Retinal pigment epithelial cell (primary cell): ENCODE results near the gene CFD.

Source experiments
- DNase-seq: peaks from one replicate; pipeline ENCODE4 v3.0.0-alpha.2; 2010; ENCODE audit warnings: low read depth
- H3K4me3 ChIP-seq: 2 replicates; pipeline ENCODE4 v1.5.1; 2011; ENCODE audit warnings: mild to moderate bottlenecking, low read length, control low read depth, moderate library complexity
- CTCF ChIP-seq: conservative IDR thresholded peaks from 2 replicates; pipeline ENCODE4 v1.5.1; 2011; ENCODE audit warnings: low read depth, low read length, control low read depth, inconsistent platforms

CFD gene

GRCh38 chr19:902446-903226 lies 43.2 kb downstream of the CFD start:
- no peak overlapping the region for H3K4me3 ChIP-seq
- TF ChIP-seq CTCF = no peak
- no peak for DNase-seq

- DNase-seq = no peak
- no peak for TF ChIP-seq CTCF
- no peak overlapping the region for H3K4me3 ChIP-seq
These were observed 43.9 kb downstream of the CFD start for GRCh38 chr19:903266-903797.

- DNase-seq = no peak
- H3K4me3 ChIP-seq = no peak overlapping the region
- TF ChIP-seq CTCF = no peak
These were observed 45.1 kb downstream of the CFD start for GRCh38 chr19:904545-904944.

GRCh38 chr19:906480-906879 lies 47.0 kb downstream of the CFD start:
- DNase-seq = no peak
- TF ChIP-seq CTCF = no peak
- no peak overlapping the region for H3K4me3 ChIP-seq

- TF ChIP-seq CTCF = no peak
- no peak for DNase-seq
- no peak overlapping the region for H3K4me3 ChIP-seq
These were observed 47.9 kb downstream of the CFD start for GRCh38 chr19:907183-907853.

- no peak for DNase-seq
- TF ChIP-seq CTCF = no peak
- H3K4me3 ChIP-seq = no peak overlapping the region
These were observed 52.0 kb downstream of the CFD start for GRCh38 chr19:911197-912033.
